CD14-positive monocyte (primary cell): ENCODE data around the gene NIPBL. TPM values are rescaled to one million over a fixed set of nuclear protein-coding genes. Genes with fewer than 3 reads are reported as not detected.

Source experiments
- DNase-seq, 3 donors: peaks; one replicate each; pipeline ENCODE4 v3.0.0-alpha.2; 2011 to 2022
- H2AFZ ChIP-seq: 2 replicates; pipeline ENCODE4 v1.6.0; 2012; ENCODE audit warnings: mild to moderate bottlenecking, low read depth, low read length, inconsistent platforms; ENCODE audit not compliant: insufficient read depth, poor library complexity, severe bottlenecking
- H3K27ac ChIP-seq, 2 donors: 1 replicate in 1 of 2; 2 replicates in 1 of 2; pipeline ENCODE4 v1.5.1; 2012 to 2013; ENCODE audit warnings: low read length in 2 of 2, control low read depth in 1 of 2, inconsistent platforms in 1 of 2, low read depth in 1 of 2, mild to moderate bottlenecking in 1 of 2
- H3K27me3 ChIP-seq, 2 donors: one replicate each; pipeline versions ENCODE4 v1.6.0 to v1.6.1; 2011 to 2013; ENCODE audit warnings: low read length in 2 of 2; ENCODE audit not compliant: control insufficient read depth in 2 of 2, insufficient read depth in 2 of 2
- H3K36me3 ChIP-seq, 2 donors: replicated peaks in 1 of 2; 1 replicate in 1 of 2; 2 replicates in 1 of 2; pipeline versions ENCODE4 v1.5.1 to v1.6.1; 2012 to 2013; ENCODE audit warnings: low read length in 2 of 2, control low read depth in 1 of 2, inconsistent platforms in 1 of 2, mild to moderate bottlenecking in 1 of 2; ENCODE audit not compliant: insufficient read depth in 2 of 2, control insufficient read depth in 1 of 2
- H3K4me1 ChIP-seq, 2 donors: 1 replicate in 1 of 2; 2 replicates in 1 of 2; pipeline versions ENCODE4 v1.5.1 to v1.6.1; 2012 to 2013; ENCODE audit warnings: low read length in 2 of 2, control low read depth in 1 of 2, inconsistent platforms in 1 of 2, mild to moderate bottlenecking in 1 of 2, moderate library complexity in 1 of 2; ENCODE audit not compliant: insufficient read depth in 2 of 2, control insufficient read depth in 1 of 2
- H3K4me2 ChIP-seq: replicated peaks from 2 replicates; pipeline ENCODE3; 2012; ENCODE audit warnings: low read length, moderate library complexity, mild to moderate bottlenecking; ENCODE audit not compliant: poor library complexity, severe bottlenecking; ENCODE audit errors: extremely low read depth
- H3K4me3 ChIP-seq, 3 experiments: fragments of 200-600 bp in 1 of 3; sonication (generic) in 1 of 3; replicated peaks in 1 of 3; 1 replicate in 2 of 3; 2 replicates in 1 of 3; pipeline ENCODE4 v1.5.1; 2011 to 2013; ENCODE audit warnings: low read length in 3 of 3, mild to moderate bottlenecking in 3 of 3, control low read depth in 2 of 3, low read depth in 2 of 3, inconsistent platforms in 1 of 3, moderate library complexity in 1 of 3
- H3K79me2 ChIP-seq: 2 replicates; pipeline ENCODE4 v1.6.0; 2012; ENCODE audit warnings: mild to moderate bottlenecking, control low read depth, inconsistent platforms, low read length, moderate library complexity; ENCODE audit not compliant: insufficient read depth
- H3K9ac ChIP-seq: 2 replicates; pipeline ENCODE4 v1.6.0; 2017; ENCODE audit warnings: low read length, mild to moderate bottlenecking; ENCODE audit not compliant: insufficient read depth, poor library complexity, severe bottlenecking
- H3K9me3 ChIP-seq, 2 donors: replicated peaks in 1 of 2; 1 replicate in 1 of 2; 2 replicates in 1 of 2; pipeline versions ENCODE4 v1.5.1 to v1.6.1; 2012 to 2013; ENCODE audit warnings: low read length in 2 of 2, control low read depth in 1 of 2; ENCODE audit not compliant: control insufficient read depth in 1 of 2, insufficient read depth in 1 of 2
- H4K20me1 ChIP-seq: 2 replicates; pipeline ENCODE4 v1.6.0; 2012; ENCODE audit warnings: mild to moderate bottlenecking, low read length, control low read depth, moderate library complexity; ENCODE audit not compliant: insufficient read depth
- H3K27ac Mint-ChIP-seq, 7 donors: one replicate each; pipeline ENCODE4 v1.8.0; 2020; ENCODE audit warnings: mild to moderate bottlenecking in 7 of 7, mixed read lengths in 7 of 7, moderate library complexity in 6 of 7, inconsistent platforms in 2 of 7
- H3K27me3 Mint-ChIP-seq, 3 donors: one replicate each; pipeline ENCODE4 v1.8.0; 2021 to 2022; ENCODE audit warnings: low read depth in 3 of 3, mild to moderate bottlenecking in 3 of 3, mixed read lengths in 3 of 3, moderate library complexity in 3 of 3, inconsistent platforms in 1 of 3
- H3K36me3 Mint-ChIP-seq, 2 donors: one replicate each; pipeline ENCODE4 v1.8.0; 2020; ENCODE audit warnings: mixed read lengths in 2 of 2, inconsistent platforms in 1 of 2, mild to moderate bottlenecking in 1 of 2
- H3K4me1 Mint-ChIP-seq: one replicate; pipeline ENCODE4 v1.8.0; 2020; ENCODE audit warnings: mild to moderate bottlenecking, mixed read lengths
- H3K4me3 Mint-ChIP-seq, 2 donors: one replicate each; pipeline ENCODE4 v1.8.0; 2020; ENCODE audit warnings: mild to moderate bottlenecking in 2 of 2, mixed read lengths in 2 of 2, moderate library complexity in 1 of 2
- H3K9me3 Mint-ChIP-seq, 7 donors: one replicate each; pipeline ENCODE4 v1.8.0; 2020 to 2022; ENCODE audit warnings: mixed read lengths in 7 of 7, mild to moderate bottlenecking in 6 of 7, moderate library complexity in 6 of 7, inconsistent platforms in 2 of 7
- CTCF ChIP-seq: fragments of 200-600 bp; IDR thresholded peaks from one replicate; pipeline ENCODE4 v1.8.0; 2022; ENCODE audit warnings: antibody characterized with exemption, mild to moderate bottlenecking
- WGBS: methylation state at CpG from one replicate; pipeline ENCODE4 v1.1.5; 2013; ENCODE audit warnings: missing lambda C conversion rate; ENCODE audit not compliant: insufficient coverage; 5-methylcytosine and 5-hydroxymethylcytosine counted together
- intact Hi-C, 2 donors: fragments of 100-400 bp; cut with micrococcal nuclease; formaldehyde crosslinking; loops; one replicate each; pipeline versions ENCODE4 v1.15.0 to v1.15.1; 2023
- polyA plus RNA-seq, 3 donors: library from polyadenylated mRNA; depleted of rRNA in 1 of 3; unstranded in 2 of 3; stranded (reverse) in 1 of 3; fragments of 300-500 nt in 2 of 3; fragments of >200 nt in 1 of 3; fragmentation: Illumina TruSeq in 2 of 3; gene quantifications; 1 replicate in 2 of 3; 2 replicates in 1 of 3; pipeline ENCODE4 v1.2.3, GENCODE V29; 2012 to 2021

The NIPBL gene
- polyA plus RNA-seq, 3 donors = 6.6 to 36.0 (median 16.2) TPM

- peaks cover 0 to 3% of the 10 kb centered on the region in 2 donors for H3K4me1 ChIP-seq
- intact Hi-C loops = no loop called here
These were observed 195.5 kb downstream of the NIPBL start for GRCh38 chr5:37071901-37072581.

GRCh38 chr5:37075399-37075950, 198.9 kb downstream of the NIPBL start:
- Mint-ChIP-seq H3K9me3 (peaks cover 0 to 3% (median 0%) of the 10 kb centered on the region in 7 donors), H3K27ac (peak overlapping the region in 1 of 7 donors; percentile 0), H3K36me3 (peaks cover 7 to 8% of the 10 kb centered on the region in 2 donors), H3K4me3 (no peak overlapping the region), H3K4me1 (no peaks in the 10 kb centered on the region), H3K27me3 (peaks cover 0 to under 1% (median 0%) of the 10 kb centered on the region in 3 donors)
- peaks cover 0 to 3% of the 10 kb centered on the region in 2 donors for H3K4me1 ChIP-seq
- no peak overlapping the region for H3K9ac ChIP-seq
- DNase-seq = no peak
- TF ChIP-seq CTCF = no peak
- H3K27ac ChIP-seq = no peak overlapping the region
- no peak overlapping the region for H3K4me2 ChIP-seq
- no peak overlapping the region for H3K4me3 ChIP-seq
- no peaks in the 10 kb centered on the region for H4K20me1 ChIP-seq
- H3K9me3 ChIP-seq = no peaks in the 10 kb centered on the region
- no peaks in the 10 kb centered on the region for H3K36me3 ChIP-seq
- WGBS = 90% methylated on average over 2 of the region's 3 CpGs
- H3K79me2 ChIP-seq = no peaks in the 10 kb centered on the region
- no peak overlapping the region for H2AFZ ChIP-seq
- no peaks in the 10 kb centered on the region for H3K27me3 ChIP-seq
- intact Hi-C loops = no loop called here

More at GRCh38 chr5:37071901-37072581, 195.5 kb downstream of the NIPBL start:
- Histone ChIP-seq H3K27me3 (no peaks in the 10 kb centered on the region), H3K36me3 (no peaks in the 10 kb centered on the region), H3K79me2 (no peaks in the 10 kb centered on the region), H3K9me3 (no peaks in the 10 kb centered on the region), H3K4me2 (no peak overlapping the region), H3K27ac (no peak overlapping the region), H3K4me3 (no peak overlapping the region), H2AFZ (no peak overlapping the region), H3K9ac (no peak overlapping the region), H4K20me1 (no peaks in the 10 kb centered on the region)
- Mint-ChIP-seq H3K36me3 (no peaks in the 10 kb centered on the region), H3K27me3 (no peaks in the 10 kb centered on the region), H3K27ac (no peak overlapping the region), H3K4me3 (no peak overlapping the region), H3K9me3 (peaks cover 0 to 2% (median 0%) of the 10 kb centered on the region in 7 donors), H3K4me1 (no peaks in the 10 kb centered on the region)
- TF ChIP-seq CTCF = no peak
- WGBS = 86% methylated on average over 1 of the region's 1 CpG
- DNase-seq = no peak
